ENCODE measurements around the gene NR4A1.

Gene NR4A1

DNA sequence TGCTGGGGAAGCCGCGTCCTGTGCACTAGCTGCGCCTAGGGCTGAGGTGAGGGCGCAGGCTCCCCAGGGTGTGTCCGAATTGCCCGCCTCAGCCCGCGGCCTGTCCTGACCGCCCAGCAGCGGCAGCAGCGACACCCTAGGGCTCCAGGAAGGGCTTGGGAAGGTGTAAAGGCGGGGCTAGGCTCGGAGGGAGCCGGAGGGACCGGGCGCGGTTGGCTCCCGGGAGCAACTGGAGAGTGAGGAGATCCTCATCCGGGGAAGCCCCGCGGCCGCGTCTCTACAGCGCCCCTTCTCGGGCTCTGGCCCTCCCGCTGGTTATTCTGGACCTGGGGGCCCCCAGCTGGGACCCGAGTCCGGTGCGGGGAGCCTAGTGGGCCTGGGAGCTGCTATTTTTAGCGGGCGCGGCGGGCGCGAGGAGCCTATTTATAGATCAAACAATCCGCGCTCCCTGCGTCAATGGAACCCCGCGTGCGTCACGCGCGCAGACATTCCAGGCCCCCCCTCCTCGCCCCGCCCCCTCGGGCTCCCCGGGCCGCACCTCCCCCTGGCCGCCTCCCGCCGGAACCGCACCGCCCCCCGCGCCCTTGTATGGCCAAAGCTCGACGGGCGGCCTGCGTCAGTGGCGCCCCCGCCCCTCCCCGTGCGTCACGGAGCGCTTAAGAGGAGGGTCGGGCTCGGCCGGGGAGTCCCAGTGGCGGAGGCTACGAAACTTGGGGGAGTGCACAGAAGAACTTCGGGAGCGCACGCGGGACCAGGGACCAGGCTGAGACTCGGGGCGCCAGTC is at the start of gene NR4A1:
Gene NR4A1 (plus strand): TSS at position 685 of the 784 bp plus-strand sequence. CDS start 2,887 bp downstream, outside the sequence.
- Histone ChIP-seq H3K9me3 (ENCODE audit: low read depth, low read length) (no peaks in the 10 kb centered on the region), H3K27ac (peak within 1 kb of the TSS; percentile 87), H3K36me3 (ENCODE audit: insufficient read depth, low read length) (no peaks in the 10 kb centered on the region; the same call in 1 of the 2 replicates), H3K9ac (ENCODE audit: insufficient read length) (peak within 1 kb of the TSS; percentile 89), H3K4me3 (peak within 1 kb of the TSS; percentile 88)
- DNase-seq (ENCODE audit: low read depth, low spot score) = no peak
- peak; percentile 82; the same call in 1 of the 2 replicates for TF ChIP-seq POLR2AphosphoS5 (IDR thresholded peaks at IDR 0.05; ENCODE audit: borderline replicate concordance, low read depth, low read length)
- TF ChIP-seq FOXP2 (optimal IDR thresholded peaks at IDR 0.05; ENCODE audit: control extremely low read depth, extremely low read length, insufficient read depth) = peak; percentile 78
- TF ChIP-seq EZH2 (IDR thresholded peaks at IDR 0.05) = no peak

DNA sequence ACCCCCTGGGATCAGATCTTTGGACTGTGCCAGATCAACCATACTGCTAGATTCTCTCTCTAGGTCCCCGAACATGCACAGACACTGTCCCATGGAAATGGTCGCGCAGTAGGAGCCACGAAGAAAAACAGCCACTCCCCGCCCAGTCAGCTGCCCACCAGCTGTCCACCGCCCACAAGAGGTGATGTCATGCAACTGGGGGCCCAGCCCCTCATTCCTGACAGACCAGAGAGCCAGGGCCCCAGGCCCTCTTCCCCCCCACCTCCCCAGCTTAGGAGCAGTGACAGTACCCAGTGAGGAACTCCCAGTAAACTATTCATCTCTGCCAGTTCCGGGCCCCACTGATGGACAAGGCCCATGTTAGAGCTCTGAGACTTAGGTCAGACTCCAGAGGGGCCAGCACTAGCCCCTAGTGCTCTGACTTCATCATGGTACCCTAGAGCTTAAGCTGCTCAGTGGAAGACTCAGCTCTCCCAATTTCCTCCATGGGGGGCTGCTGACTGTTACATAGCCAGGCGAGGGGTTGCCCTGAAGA is 48.2 kb upstream of the NR4A1 start:
- no peaks in the 10 kb centered on the region for H3K36me3 ChIP-seq (ENCODE audit: insufficient read depth, low read length)
- H3K9me3 ChIP-seq (ENCODE audit: low read depth, low read length) = no peaks in the 10 kb centered on the region
- H3K27ac ChIP-seq = 0 out of 2 replicates have a peak overlapping the region, but pooled peaks have one; percentile 42
- H3K4me3 ChIP-seq = no peak overlapping the region
- TF ChIP-seq EZH2 (IDR thresholded peaks at IDR 0.05) (no peak), POLR2AphosphoS5 (IDR thresholded peaks at IDR 0.05; ENCODE audit: borderline replicate concordance, low read depth, low read length) (no peak), FOXP2 (optimal IDR thresholded peaks at IDR 0.05; ENCODE audit: control extremely low read depth, extremely low read length, insufficient read depth) (no peak)
- no peak overlapping the region for H3K9ac ChIP-seq (ENCODE audit: insufficient read length)
- DNase-seq (ENCODE audit: low read depth, low spot score) = no peak

DNA sequence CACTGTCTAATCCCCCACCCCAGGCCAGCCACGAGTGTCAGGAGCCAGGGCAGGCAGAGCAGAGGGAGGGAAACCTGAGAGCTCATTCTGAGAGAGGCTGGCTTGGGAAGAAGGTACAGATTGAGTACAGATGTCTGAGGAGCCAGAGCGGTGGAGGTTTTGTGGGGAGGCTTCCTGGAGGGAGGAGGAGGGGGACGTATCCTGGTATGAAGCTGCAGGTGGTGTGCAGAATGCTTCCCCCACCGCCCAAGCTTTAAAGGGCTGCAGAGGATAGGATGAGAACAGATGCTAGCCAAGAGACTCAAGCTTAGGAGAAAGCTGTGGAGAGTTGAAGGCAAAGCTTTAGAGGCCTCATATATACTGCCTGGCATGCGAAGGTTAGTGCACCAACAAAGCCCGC is 47.7 kb upstream of the NR4A1 start:
- no peak overlapping the region for H3K4me3 ChIP-seq
- no peak for DNase-seq (ENCODE audit: low read depth, low spot score)
- no peak overlapping the region for H3K9ac ChIP-seq (ENCODE audit: insufficient read length)
- TF ChIP-seq POLR2AphosphoS5 (IDR thresholded peaks at IDR 0.05; ENCODE audit: borderline replicate concordance, low read depth, low read length) = no peak
- no peak for TF ChIP-seq FOXP2 (optimal IDR thresholded peaks at IDR 0.05; ENCODE audit: control extremely low read depth, extremely low read length, insufficient read depth)
- no peak for TF ChIP-seq EZH2 (IDR thresholded peaks at IDR 0.05)
- H3K27ac ChIP-seq = 0 out of 2 replicates have a peak overlapping the region, but pooled peaks have one; percentile 42
- H3K36me3 ChIP-seq (ENCODE audit: insufficient read depth, low read length) = no peaks in the 10 kb centered on the region
- H3K9me3 ChIP-seq (ENCODE audit: low read depth, low read length) = no peaks in the 10 kb centered on the region

DNA sequence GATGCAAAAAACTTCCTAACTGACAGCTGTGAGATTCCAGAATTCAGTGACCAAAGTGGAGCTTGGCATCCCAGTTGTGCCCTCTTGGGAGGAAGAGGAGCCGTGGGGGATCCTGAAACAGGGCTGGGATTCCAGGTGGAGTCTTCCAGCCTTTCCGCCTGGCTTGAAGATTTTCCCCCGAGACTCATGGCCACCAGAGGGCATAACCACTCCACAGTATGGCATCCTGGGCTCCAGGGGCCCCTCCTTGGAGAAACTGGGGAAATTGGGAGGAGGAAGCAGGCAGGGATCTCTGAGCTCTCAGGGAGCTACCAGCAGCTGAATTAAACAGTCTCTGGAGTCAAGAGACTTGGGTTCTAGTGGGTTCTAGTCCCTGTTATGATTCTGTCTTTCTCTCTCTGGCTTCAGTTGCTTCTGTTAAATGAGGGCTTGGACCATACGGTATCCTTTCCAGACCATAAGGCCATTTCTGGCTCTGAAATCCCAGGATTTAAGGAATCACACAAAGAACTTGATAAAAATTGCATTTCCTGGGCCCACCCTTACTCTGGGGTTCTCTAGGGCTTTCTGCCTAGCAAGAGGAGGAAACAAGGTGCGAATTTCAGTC is 47.1 kb upstream of the NR4A1 start:
- TF ChIP-seq FOXP2 (optimal IDR thresholded peaks at IDR 0.05; ENCODE audit: control extremely low read depth, extremely low read length, insufficient read depth) = no peak
- TF ChIP-seq EZH2 (IDR thresholded peaks at IDR 0.05) = no peak
- no peak for TF ChIP-seq POLR2AphosphoS5 (IDR thresholded peaks at IDR 0.05; ENCODE audit: borderline replicate concordance, low read depth, low read length)
- Histone ChIP-seq H3K9ac (ENCODE audit: insufficient read length) (no peak overlapping the region), H3K27ac (0 out of 2 replicates have a peak overlapping the region, but pooled peaks have one; percentile 37), H3K36me3 (ENCODE audit: insufficient read depth, low read length) (no peaks in the 10 kb centered on the region), H3K9me3 (ENCODE audit: low read depth, low read length) (no peaks in the 10 kb centered on the region), H3K4me3 (no peak overlapping the region)
- DNase-seq (ENCODE audit: low read depth, low spot score) = no peak

DNA sequence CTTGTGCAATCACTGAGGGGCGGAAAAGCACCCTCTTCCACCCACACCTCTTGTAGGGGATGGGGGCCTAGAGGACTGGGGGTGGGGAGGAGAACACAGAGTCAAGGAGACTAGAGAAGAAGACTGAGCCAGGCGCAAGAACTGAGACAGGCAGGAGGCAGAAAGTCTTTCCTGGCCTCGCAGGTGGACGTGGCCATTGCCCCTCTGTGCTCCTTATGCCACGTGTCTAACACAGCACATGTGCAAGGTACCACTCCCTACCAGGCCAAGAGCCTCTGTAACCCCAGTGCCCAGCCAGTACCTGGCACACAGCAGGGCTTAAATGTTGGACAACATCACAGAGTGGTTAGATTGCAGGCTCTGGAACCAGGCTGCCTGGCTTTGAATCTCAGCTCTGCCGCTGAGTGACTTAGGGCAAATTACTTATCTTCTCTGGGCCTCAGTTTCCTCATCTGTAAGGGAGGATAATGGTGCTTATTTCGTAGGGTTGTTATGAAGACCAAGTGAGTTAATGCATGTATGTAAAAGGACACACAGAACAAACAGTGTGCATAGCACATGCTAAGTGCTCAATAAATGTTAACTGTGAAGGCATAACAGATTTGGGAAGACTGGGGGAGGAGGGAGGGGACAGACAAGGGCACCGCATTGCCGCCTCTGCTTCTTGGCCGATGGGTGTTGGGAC is 45.9 kb upstream of the NR4A1 start:
- TF ChIP-seq POLR2AphosphoS5 (IDR thresholded peaks at IDR 0.05; ENCODE audit: borderline replicate concordance, low read depth, low read length) = no peak
- no peak for TF ChIP-seq EZH2 (IDR thresholded peaks at IDR 0.05)
- TF ChIP-seq FOXP2 (optimal IDR thresholded peaks at IDR 0.05; ENCODE audit: control extremely low read depth, extremely low read length, insufficient read depth) = no peak
- Histone ChIP-seq H3K9me3 (ENCODE audit: low read depth, low read length) (no peaks in the 10 kb centered on the region), H3K27ac (no peak overlapping the region)

DNA sequence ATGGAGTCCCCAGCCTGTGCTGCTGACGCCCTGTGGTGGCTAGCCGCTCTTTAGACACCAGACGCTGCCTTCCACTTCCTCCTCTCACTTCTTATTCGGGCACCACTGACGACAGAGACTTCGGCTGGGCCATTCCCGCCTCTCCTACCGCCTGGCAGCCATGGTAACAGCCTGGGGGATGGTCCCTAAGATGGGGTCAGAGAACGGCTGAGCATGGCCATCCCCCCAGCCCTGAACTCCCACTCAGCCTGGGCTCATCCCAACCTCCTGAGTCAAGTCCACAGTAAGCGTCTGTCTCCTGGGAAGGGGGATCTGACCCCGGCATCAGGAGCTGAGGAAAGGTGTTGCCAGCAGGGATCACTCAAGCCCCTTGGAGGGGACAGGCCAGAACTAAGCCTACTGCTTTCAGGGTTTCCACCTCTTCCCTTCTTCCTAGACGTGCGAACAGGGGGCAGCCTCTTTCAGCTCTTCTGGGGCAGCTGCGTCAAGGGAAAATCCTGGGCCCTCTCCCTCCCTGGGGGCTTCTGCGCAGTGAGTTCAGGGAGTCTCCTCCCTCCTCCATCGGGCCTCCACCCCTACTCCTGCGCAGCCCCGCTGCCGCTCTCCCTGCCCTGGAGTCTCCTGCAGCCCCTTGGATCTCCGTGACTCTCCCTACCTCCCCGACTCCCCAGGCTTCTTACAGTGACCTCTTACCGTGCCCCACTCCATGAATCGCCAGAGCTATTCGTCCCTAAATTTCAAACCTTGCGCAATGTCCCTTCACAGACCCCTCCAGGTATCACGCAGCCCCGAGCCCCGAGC is 45.1 kb upstream of the NR4A1 start:
- peak overlapping the region; percentile 37 for H3K9ac ChIP-seq (ENCODE audit: insufficient read length)
- no peak for DNase-seq (ENCODE audit: low read depth, low spot score)
- no peak overlapping the region for H3K27ac ChIP-seq
- H3K36me3 ChIP-seq (ENCODE audit: insufficient read depth, low read length) = peaks cover 5% of the 10 kb centered on the region; the same call in 1 of the 2 replicates
- no peaks in the 10 kb centered on the region for H3K9me3 ChIP-seq (ENCODE audit: low read depth, low read length)
- no peak for TF ChIP-seq EZH2 (IDR thresholded peaks at IDR 0.05)
- TF ChIP-seq FOXP2 (optimal IDR thresholded peaks at IDR 0.05; ENCODE audit: control extremely low read depth, extremely low read length, insufficient read depth) = no peak
- TF ChIP-seq POLR2AphosphoS5 (IDR thresholded peaks at IDR 0.05; ENCODE audit: borderline replicate concordance, low read depth, low read length) = no peak
- H3K4me3 ChIP-seq = peak overlapping the region; percentile 76

More for the DNA sequence above, 45.9 kb upstream of the NR4A1 start:
- Histone ChIP-seq H3K36me3 (ENCODE audit: insufficient read depth, low read length) (no peaks in the 10 kb centered on the region), H3K9ac (ENCODE audit: insufficient read length) (no peak overlapping the region), H3K4me3 (no peak overlapping the region)
- no peak for DNase-seq (ENCODE audit: low read depth, low spot score)

DNA sequence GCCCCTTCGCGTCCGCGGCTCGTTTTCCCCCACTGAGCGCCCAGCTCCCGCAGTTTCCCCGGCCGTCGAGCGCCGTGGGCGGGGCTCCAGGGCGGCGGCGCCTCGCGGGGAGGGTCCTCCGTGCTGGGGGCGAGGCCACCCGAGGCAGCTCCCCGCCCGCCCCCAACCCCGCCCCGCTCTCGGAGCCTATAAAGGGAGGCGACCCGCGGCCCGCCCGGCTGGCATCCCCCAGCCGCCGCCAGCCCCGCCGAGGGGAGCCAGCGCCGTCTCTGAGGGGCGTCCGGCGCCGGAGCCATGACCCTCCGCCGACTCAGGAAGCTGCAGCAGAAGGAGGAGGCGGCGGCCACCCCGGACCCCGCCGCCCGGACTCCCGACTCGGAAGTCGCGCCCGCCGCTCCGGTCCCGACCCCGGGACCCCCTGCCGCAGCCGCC is 44.5 kb upstream of the NR4A1 start, which contains the start of gene TAMALIN:
Gene TAMALIN (plus strand): TSS at position 221 of the 432 bp plus-strand sequence. CDS start 74 bp downstream, at position 295.
- Histone ChIP-seq H3K9me3 (ENCODE audit: low read depth, low read length) (no peaks in the 10 kb centered on the region), H3K27ac (no peak within 1 kb of the TSS), H3K36me3 (ENCODE audit: insufficient read depth, low read length) (peaks cover 9% of the 10 kb centered on the region; the same call in 1 of the 2 replicates), H3K4me3 (peak within 1 kb of the TSS; percentile 76), H3K9ac (ENCODE audit: insufficient read length) (peak within 1 kb of the TSS; percentile 58)
- TF ChIP-seq FOXP2 (optimal IDR thresholded peaks at IDR 0.05; ENCODE audit: control extremely low read depth, extremely low read length, insufficient read depth) (no peak), POLR2AphosphoS5 (IDR thresholded peaks at IDR 0.05; ENCODE audit: borderline replicate concordance, low read depth, low read length) (peak; percentile 66; the same call in 1 of the 2 replicates)
- DNase-seq (ENCODE audit: low read depth, low spot score) = no peak
